Middle frontal gyrus (tissue), 1 donor: Measurements from ENCODE around the gene GPR132.
"Not testable (repeated sequence)": the region's sequence is repeated elsewhere in the genome, so short reads cannot be mapped to it uniquely, and the experiment has no call there.

Experiments used
- DNase-seq: peaks from one replicate; pipeline ENCODE4 v3.0.0-alpha.2; 2015; ENCODE audit warnings: low spot score; ENCODE audit errors: extremely low spot score

GPR132 gene

GRCh38 chr14:105091517-105092170 is 26.4 kb upstream of the GPR132 start:
- DNase-seq, result no peak

- no peak for DNase-seq
Measured at GRCh38 chr14:105091054-105091516, 25.9 kb upstream of the GPR132 start.

DNA sequence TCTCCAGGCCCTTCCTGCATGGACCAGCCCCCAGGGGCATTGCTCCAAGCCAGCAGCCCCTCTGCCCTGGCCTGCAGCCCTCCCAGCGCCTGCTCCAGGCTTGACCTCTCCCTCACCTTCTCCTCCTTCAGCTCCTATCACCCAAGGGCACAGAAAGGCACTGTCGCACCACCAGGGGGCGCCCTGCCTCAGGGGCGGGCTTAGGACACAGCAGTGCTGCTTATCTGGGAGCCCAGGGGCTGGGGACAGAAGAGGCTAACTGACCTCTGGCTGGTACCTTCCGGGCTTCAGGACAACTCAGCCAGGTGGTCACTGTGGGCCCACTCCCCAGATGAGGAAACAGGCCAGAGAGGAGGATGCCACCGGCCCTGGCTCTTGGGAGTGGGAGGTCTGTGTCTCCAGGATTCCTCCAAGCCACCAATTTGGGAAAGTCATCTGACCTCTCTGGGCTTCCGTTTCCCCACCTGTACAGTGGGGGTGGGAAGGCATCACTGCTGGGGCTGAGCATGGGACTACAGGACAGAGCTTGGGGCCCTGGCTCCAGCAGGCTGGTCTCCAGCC is 25.3 kb upstream of the GPR132 start:
- DNase-seq, result peak; percentile 47

- no peak for DNase-seq
Measured at GRCh38 chr14:105089746-105090492, 24.7 kb upstream of the GPR132 start.

DNA sequence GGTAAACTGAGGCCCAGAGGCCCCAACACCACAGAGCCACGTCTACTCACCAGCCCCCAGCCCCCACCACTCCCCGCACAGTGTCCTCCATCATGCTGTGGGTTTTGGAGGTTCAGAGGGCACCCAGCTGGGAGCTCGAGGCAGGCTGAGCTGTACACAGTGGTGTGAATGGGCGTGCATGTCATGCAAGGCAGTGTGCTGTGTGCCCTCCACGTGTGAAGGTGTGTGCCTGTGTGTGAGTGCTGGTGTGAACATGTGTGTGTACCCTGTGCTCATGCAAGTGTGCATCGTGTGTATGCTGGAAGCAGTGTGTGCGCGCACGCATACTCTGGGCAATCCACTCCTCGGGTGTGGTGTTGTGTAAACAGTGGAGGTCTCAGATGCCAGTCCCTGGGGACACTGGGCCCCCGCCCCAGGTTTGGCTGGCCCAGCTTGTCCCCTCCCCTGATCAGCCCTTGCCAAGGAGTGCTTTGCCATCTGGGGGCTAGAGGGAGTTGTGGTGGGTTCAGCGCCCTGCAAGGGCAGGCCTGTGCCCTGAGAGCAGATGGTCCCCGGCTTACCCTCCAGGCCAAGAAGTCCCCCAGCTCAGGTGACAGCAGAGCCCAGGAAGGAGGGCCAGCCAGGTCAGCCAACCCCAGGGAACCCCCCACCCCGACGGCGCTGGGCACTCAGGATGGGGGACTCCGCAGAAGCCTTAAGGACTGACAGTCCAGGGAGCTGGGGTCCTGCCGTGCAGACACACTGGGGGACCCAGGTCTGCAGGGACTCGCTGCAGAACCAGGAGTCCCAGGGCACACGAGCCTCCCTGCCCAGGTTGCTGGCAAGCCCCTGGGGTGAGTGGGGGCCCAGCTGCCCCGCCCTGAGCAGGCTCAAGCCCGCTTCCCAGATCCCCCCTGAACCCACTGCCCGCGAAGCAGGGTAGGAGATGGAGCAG is 23.8 kb upstream of the GPR132 start:
- DNase-seq, result no peak

- no peak for DNase-seq
Measured at GRCh38 chr14:105087963-105088811, 23.0 kb upstream of the GPR132 start.

GRCh38 chr14:105087308-105087962 is 22.2 kb upstream of the GPR132 start:
- DNase-seq, result peak; percentile 25

DNA sequence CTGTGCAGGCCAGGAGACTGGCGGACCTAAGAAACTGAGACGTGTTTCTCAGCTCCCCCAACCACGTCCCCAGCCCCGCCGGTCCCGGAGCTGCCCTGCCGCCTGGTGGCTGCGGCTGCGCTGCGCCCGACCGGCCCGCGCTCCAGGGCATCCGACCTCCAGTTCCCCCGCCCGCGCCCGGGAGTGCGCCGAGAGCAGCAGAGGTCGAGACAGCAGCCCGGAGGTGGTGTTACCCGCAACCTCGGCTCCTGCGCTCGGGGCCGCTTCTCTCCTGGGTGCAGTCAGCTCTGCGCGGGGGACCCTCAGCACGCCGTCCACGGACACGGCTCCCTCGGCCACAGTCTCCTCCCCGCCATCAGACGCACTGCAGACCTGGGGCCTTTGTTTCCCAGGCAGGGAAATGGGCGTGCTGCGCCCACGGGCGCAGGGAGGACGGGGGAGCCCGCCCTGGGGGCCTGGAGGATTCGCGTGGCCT is 21.6 kb upstream of the GPR132 start:
- DNase-seq, result no peak

GRCh38 chr14:105085766-105086165 is 20.5 kb upstream of the GPR132 start:
- no peak for DNase-seq

DNA sequence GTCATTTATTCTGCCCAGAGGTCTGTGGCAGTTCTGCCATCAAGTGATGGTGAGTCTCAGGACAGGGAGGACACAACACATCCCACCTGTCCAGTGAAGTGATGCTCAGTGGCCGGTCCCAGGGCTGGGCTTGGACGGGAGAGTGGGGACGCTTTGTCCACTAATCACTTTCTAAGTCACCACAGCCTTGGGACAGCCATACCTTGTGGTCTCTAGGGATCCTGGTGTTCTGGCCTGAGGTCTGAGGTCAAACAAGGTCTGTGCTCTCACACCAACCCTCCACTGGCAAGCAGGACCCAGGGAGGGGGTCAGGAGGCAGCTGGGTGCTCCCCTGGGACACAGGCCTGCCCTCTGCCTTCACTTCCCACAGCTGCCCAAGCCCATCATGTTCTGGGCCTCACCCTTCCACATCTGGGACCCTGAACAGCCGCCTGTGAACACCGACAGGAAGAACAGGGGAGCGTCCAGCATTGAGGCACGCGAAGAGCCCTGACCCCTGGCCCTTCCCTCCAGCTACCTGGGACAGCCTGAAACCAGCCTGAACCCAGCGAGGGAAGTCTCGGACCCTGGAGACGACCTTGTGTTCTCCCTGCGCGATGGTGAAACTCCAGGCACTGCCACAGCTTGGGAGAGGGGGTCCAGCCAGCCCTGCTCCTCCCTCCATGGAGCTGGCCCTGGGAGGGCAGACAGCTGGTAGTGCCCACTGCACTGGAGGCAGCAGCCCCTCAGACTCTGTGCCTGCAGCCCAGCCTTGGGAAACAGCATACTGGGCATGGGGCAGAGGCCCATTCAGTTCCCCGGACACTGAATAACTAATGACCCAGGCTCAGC is 19.7 kb upstream of the GPR132 start:
- DNase-seq, result no peak

DNA sequence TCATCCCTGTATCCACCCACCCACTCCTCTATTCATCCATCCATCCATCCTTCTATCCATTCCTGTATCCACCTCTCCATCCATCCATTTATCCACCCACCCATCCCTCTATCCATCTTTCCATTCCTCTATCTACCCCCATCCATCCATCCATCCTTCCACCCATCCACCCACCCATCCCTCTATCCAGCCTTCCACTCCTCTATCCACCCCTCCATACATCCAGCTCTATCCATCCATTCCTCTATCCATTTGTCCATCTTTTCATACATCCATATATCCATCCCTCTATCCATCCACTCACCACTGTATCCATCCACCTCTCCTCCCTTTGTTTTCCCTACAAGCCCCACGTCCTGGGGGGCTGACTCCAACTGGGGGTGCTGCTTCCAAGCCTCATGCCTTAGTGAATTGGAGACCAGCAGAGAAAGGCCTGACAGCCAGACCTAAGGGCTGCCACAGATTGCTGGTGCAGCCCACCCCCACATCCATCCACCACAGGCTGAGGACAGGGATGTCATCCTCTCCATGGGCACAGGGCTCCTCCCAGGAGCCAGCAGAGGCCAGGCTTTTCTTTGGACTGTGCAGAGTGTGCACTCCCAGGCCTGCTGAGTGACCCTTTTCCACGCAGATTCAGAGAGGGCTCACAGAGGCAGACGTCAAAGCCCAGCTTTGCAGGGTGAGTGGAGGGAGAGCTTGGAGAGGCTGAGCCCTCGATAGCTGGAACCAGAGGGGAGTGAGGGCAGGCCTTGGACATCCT is 18.9 kb upstream of the GPR132 start:
- DNase-seq, result no peak

GRCh38 chr14:105082703-105083102 is 17.5 kb upstream of the GPR132 start:
- DNase-seq, result no peak

GRCh38 chr14:105081473-105081872 is 16.2 kb upstream of the GPR132 start:
- DNase-seq, result not testable (repeated sequence)

DNA sequence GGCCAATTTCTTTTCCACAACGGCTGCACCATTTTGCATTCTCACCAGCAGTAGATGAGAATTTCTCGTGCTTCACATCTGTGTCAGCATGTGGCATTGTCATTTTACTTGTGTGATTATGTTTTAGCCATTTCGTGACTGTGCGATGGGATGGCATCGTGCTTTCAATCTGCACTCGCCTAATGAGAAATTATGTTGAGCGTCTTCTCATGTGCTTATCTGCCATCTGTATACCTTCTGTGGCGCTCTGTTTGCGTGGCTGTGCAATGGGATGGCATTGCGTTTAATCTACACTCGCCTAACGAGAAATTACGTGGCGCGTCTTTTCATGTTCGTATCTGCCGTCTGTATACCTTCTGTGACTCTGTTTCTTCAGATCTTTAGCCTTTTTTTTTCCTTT is 14.9 kb upstream of the GPR132 start:
- DNase-seq, result no peak

DNA sequence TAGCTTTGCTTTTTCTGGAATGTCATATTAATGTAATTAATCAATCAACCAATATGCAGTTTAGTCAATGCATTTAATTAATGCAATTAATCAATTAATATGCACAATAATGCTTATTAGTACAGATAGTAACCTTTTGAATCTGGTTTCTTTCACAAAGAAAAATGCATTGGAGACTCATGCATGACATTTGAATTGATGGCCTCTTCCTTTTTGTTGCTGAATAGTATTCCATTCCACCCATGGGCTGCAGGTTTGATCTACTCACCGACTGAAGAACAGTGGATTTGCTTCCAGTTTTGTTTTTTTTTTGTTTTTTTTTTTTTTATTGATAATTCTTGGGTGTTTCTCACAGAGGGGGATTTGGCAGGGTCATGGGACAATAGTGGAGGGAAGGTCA is 13.1 kb upstream of the GPR132 start:
- no peak for DNase-seq

GRCh38 chr14:105077649-105077995 is 12.4 kb upstream of the GPR132 start:
- no peak for DNase-seq

GRCh38 chr14:105076805-105077648 is 11.8 kb upstream of the GPR132 start:
- no peak for DNase-seq
